ENCODE measurements around the gene DNAJC30.
A peak's percentile ranks its signal among the peaks of the same experiment; 100 is the strongest.

Gene DNAJC30

GRCh38 chr7:73683056-73683787 is at the start of gene DNAJC30, which contains the start of gene BUD23:
Gene DNAJC30 (minus strand): TSS chr7:73683453. CDS start chr7:73683423, 30 bp downstream.
Gene BUD23 (plus strand): TSS chr7:73683597. CDS start chr7:73683626, 29 bp downstream.
- in situ Hi-C loops (cut with HindIII; ENCODE audit: low pct_ligation_motif_present, low sequenced_read_pairs) = no loop called here
- no peak for TF ChIP-seq CTCF (IDR thresholded peaks at IDR 0.05; ENCODE audit: low read depth, low read length, missing control alignments)
- Histone ChIP-seq H3K36me3 (replicated peaks) (peaks cover 15% of the 10 kb centered on the region), H3K27ac (peak within 1 kb of the TSS; percentile 94), H3K27me3 (replicated peaks) (no peaks in the 10 kb centered on the region), H3K4me3 (ENCODE audit: low read depth, low read length) (peak within 1 kb of the TSS; percentile 95)
- peak; percentile 98 for DNase-seq

- Histone ChIP-seq H3K36me3 (replicated peaks) (no peaks in the 10 kb centered on the region), H3K27ac (no peak overlapping the region), H3K27me3 (replicated peaks) (no peaks in the 10 kb centered on the region), H3K4me3 (ENCODE audit: low read depth, low read length) (no peak overlapping the region)
- TF ChIP-seq CTCF (IDR thresholded peaks at IDR 0.05; ENCODE audit: low read depth, low read length, missing control alignments) = no peak
- no peak for DNase-seq
- in situ Hi-C loops (cut with HindIII; ENCODE audit: low pct_ligation_motif_present, low sequenced_read_pairs) = no loop called here
Measured at GRCh38 chr7:73732397-73732796, 49.1 kb upstream of the DNAJC30 start.

GRCh38 chr7:73730485-73730884 is 47.2 kb upstream of the DNAJC30 start:
- H3K27me3 ChIP-seq (replicated peaks) = no peaks in the 10 kb centered on the region
- TF ChIP-seq CTCF (IDR thresholded peaks at IDR 0.05; ENCODE audit: low read depth, low read length, missing control alignments) = no peak
- no peak overlapping the region for H3K4me3 ChIP-seq (ENCODE audit: low read depth, low read length)
- in situ Hi-C loops (cut with HindIII; ENCODE audit: low pct_ligation_motif_present, low sequenced_read_pairs) = no loop called here
- no peak overlapping the region for H3K27ac ChIP-seq
- H3K36me3 ChIP-seq (replicated peaks) = no peaks in the 10 kb centered on the region
- DNase-seq = no peak

GRCh38 chr7:73728551-73728950 is 45.3 kb upstream of the DNAJC30 start:
- DNase-seq = no peak
- in situ Hi-C loops (cut with HindIII; ENCODE audit: low pct_ligation_motif_present, low sequenced_read_pairs) = no loop called here
- TF ChIP-seq CTCF (IDR thresholded peaks at IDR 0.05; ENCODE audit: low read depth, low read length, missing control alignments) = no peak
- H3K4me3 ChIP-seq (ENCODE audit: low read depth, low read length) = no peak overlapping the region
- H3K27ac ChIP-seq = no peak overlapping the region
- no peaks in the 10 kb centered on the region for H3K36me3 ChIP-seq (replicated peaks)
- H3K27me3 ChIP-seq (replicated peaks) = no peaks in the 10 kb centered on the region

GRCh38 chr7:73727952-73728351 is 44.7 kb upstream of the DNAJC30 start:
- in situ Hi-C loops (cut with HindIII; ENCODE audit: low pct_ligation_motif_present, low sequenced_read_pairs) = no loop called here
- H3K27ac ChIP-seq = no peak overlapping the region
- no peaks in the 10 kb centered on the region for H3K36me3 ChIP-seq (replicated peaks)
- H3K4me3 ChIP-seq (ENCODE audit: low read depth, low read length) = no peak overlapping the region
- DNase-seq = no peak
- no peaks in the 10 kb centered on the region for H3K27me3 ChIP-seq (replicated peaks)
- TF ChIP-seq CTCF (IDR thresholded peaks at IDR 0.05; ENCODE audit: low read depth, low read length, missing control alignments) = no peak

- Histone ChIP-seq H3K27me3 (replicated peaks) (no peaks in the 10 kb centered on the region), H3K27ac (no peak overlapping the region), H3K4me3 (ENCODE audit: low read depth, low read length) (no peak overlapping the region), H3K36me3 (replicated peaks) (no peaks in the 10 kb centered on the region)
- in situ Hi-C loops (cut with HindIII; ENCODE audit: low pct_ligation_motif_present, low sequenced_read_pairs) = no loop called here
- no peak for TF ChIP-seq CTCF (IDR thresholded peaks at IDR 0.05; ENCODE audit: low read depth, low read length, missing control alignments)
- DNase-seq = no peak
Measured at GRCh38 chr7:73726083-73726466, 42.8 kb upstream of the DNAJC30 start.

Data from brain microvascular endothelial cell (primary cell).